ENCODE data around the gene LCE7A. TPM values are rescaled to one million over a fixed set of nuclear protein-coding genes. Genes with fewer than 3 reads are reported as not detected.
A peak's percentile ranks its signal among the peaks of the same experiment; 100 is the strongest.

LCE7A gene
- polyA plus RNA-seq, 1 donor (not counting 4 experiments of a cell fraction or from before 2014, with no cell fraction given): not detected

GRCh38 chr1:152880907-152881306, 21.1 kb downstream of the LCE7A start:
- peaks cover 44% of the 10 kb centered on the region for H3K4me1 ChIP-seq (ENCODE audit: control insufficient read depth, extremely low read depth, insufficient read depth, low read length)
- peak overlapping the region in 1 of 3 experiments; percentile 11 for H3K4me3 ChIP-seq (ENCODE audit: control insufficient read depth in 2 of 3, extremely low read depth in 1 of 3, insufficient read depth in 2 of 3, low read depth in 1 of 3, low read length in 3 of 3)
- H3K9me3 ChIP-seq (ENCODE audit: control insufficient read depth, low read depth, low read length): no peaks in the 10 kb centered on the region
- no peaks in the 10 kb centered on the region for H3K79me2 ChIP-seq (ENCODE audit: control insufficient read depth, insufficient read depth, low read length)
- DNase-seq (ENCODE audit: low read depth, low spot score) (no peak), FAIRE-seq (no peak)
- H3K27me3 ChIP-seq (ENCODE audit: control insufficient read depth, extremely low read depth, insufficient read depth, low read length): no peaks in the 10 kb centered on the region
- H3K9me1 ChIP-seq (ENCODE audit: control insufficient read depth, extremely low read depth, insufficient read depth, low read length): no peaks in the 10 kb centered on the region
- dilution Hi-C loops (cut with MboI; ENCODE audit: extremely low pct_ligation_motif_present, low sequenced_read_pairs): no loop called here
- H2AFZ ChIP-seq (ENCODE audit: control insufficient read depth, low read length): peak overlapping the region; percentile 83
- H3K36me3 ChIP-seq (ENCODE audit: control insufficient read depth in 2 of 2, extremely low read depth in 1 of 2, insufficient read depth in 2 of 2, low read length in 2 of 2): no peaks in the 10 kb centered on the region
- H3K27ac ChIP-seq (ENCODE audit: control insufficient read depth, insufficient read depth, low read length): peak overlapping the region; percentile 77
- H3K4me2 ChIP-seq (ENCODE audit: control insufficient read depth, extremely low read depth, insufficient read depth, low read depth, low read length): peak overlapping the region; percentile 61
- peak; percentile 9 to 50 (median 25) for TF ChIP-seq CTCF (optimal IDR thresholded peaks at IDR 0.05 in 1 of 3, IDR thresholded peaks at IDR 0.05 in 1 of 3, conservative IDR thresholded peaks at IDR 0.05 in 1 of 3; ENCODE audit: extremely low read depth in 1 of 3, insufficient read depth in 2 of 3, low read length in 3 of 3)
- no peak for TF ChIP-seq EZH2 (IDR thresholded peaks at IDR 0.05; ENCODE audit: low read length)
- H4K20me1 ChIP-seq (ENCODE audit: control insufficient read depth, extremely low read depth, insufficient read depth, low read length): no peaks in the 10 kb centered on the region
- H3K9ac ChIP-seq (ENCODE audit: control insufficient read depth, extremely low read depth, insufficient read depth, low read length): no peak overlapping the region

- TF ChIP-seq EZH2 (IDR thresholded peaks at IDR 0.05; ENCODE audit: low read length) (no peak), CTCF (optimal IDR thresholded peaks at IDR 0.05 in 1 of 3, IDR thresholded peaks at IDR 0.05 in 1 of 3, conservative IDR thresholded peaks at IDR 0.05 in 1 of 3; ENCODE audit: extremely low read depth in 1 of 3, insufficient read depth in 2 of 3, low read length in 3 of 3) (no peak)
- Histone ChIP-seq H3K9ac (ENCODE audit: control insufficient read depth, extremely low read depth, insufficient read depth, low read length) (no peak overlapping the region), H2AFZ (ENCODE audit: control insufficient read depth, low read length) (no peak overlapping the region), H3K4me2 (ENCODE audit: control insufficient read depth, extremely low read depth, insufficient read depth, low read depth, low read length) (peak overlapping the region; percentile 38), H3K9me1 (ENCODE audit: control insufficient read depth, extremely low read depth, insufficient read depth, low read length) (no peaks in the 10 kb centered on the region), H3K36me3 (ENCODE audit: control insufficient read depth in 2 of 2, extremely low read depth in 1 of 2, insufficient read depth in 2 of 2, low read length in 2 of 2) (no peaks in the 10 kb centered on the region), H4K20me1 (ENCODE audit: control insufficient read depth, extremely low read depth, insufficient read depth, low read length) (no peaks in the 10 kb centered on the region), H3K79me2 (ENCODE audit: control insufficient read depth, insufficient read depth, low read length) (no peaks in the 10 kb centered on the region), H3K27ac (ENCODE audit: control insufficient read depth, insufficient read depth, low read length) (no peak overlapping the region), H3K27me3 (ENCODE audit: control insufficient read depth, extremely low read depth, insufficient read depth, low read length) (no peaks in the 10 kb centered on the region), H3K4me1 (ENCODE audit: control insufficient read depth, extremely low read depth, insufficient read depth, low read length) (peaks cover 60% of the 10 kb centered on the region), H3K4me3 (ENCODE audit: control insufficient read depth in 2 of 3, extremely low read depth in 1 of 3, insufficient read depth in 2 of 3, low read depth in 1 of 3, low read length in 3 of 3) (no peak overlapping the region), H3K9me3 (ENCODE audit: control insufficient read depth, low read depth, low read length) (no peaks in the 10 kb centered on the region)
- FAIRE-seq (peak; percentile 70), DNase-seq (ENCODE audit: low read depth, low spot score) (no peak)
- dilution Hi-C loops (cut with MboI; ENCODE audit: extremely low pct_ligation_motif_present, low sequenced_read_pairs): no loop called here
Measured at GRCh38 chr1:152884085-152884484, 24.3 kb downstream of the LCE7A start.
